ENCODE data around the gene UBE2D1. TPM values are rescaled to one million over a fixed set of nuclear protein-coding genes. Genes with fewer than 3 reads are reported as not detected.

UBE2D1 gene
- total RNA-seq: 56.0 TPM
- long read RNA-seq, transcript UBE2D1-201 (7 exons, 2,659 nt): major isoform, 82 of 85 reads
- long read RNA-seq, partial matches to known transcripts: 0 of 85 reads
- long read RNA-seq, other reads (novel, unspliced or antisense): 1 of 85 reads

DNA sequence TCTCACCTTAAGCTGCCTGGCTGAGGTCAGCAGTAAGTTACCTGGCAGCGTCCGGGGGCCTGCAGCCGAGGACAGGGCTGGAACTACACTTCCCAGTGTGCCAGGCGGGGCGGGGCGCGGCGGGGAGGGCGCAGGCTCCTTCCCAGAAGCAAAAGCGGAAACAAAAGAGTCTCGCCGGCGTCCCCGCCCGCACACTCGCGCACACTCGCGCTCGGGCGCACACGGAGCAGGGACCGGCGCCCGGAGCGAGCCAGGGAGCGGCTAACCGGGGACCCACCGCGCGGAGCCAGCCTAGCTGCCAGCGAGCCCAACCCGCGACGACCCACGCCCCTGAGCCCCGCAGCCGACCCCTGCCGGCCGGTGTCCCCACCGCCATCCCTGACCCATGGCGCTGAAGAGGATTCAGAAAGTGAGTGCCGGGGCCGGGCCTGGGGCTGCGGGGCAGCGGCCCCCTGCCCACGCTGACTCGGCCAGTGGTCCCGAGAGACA is at the start of gene UBE2D1:
Gene UBE2D1 (plus strand): TSS at position 190 of the 489 bp plus-strand sequence. CDS start 196 bp downstream, at position 386.
- Histone ChIP-seq H3K27ac (replicated peaks) (peak within 1 kb of the TSS; percentile 96), H3K4me1 (peaks cover 56% of the 10 kb centered on the region), H3K9me3 (replicated peaks) (no peaks in the 10 kb centered on the region), H3K4me3 (peak within 1 kb of the TSS; percentile 97), H3K36me3 (no peaks in the 10 kb centered on the region), H3K27me3 (ENCODE audit: low read depth) (no peaks in the 10 kb centered on the region)
- intact Hi-C loops (cut with micrococcal nuclease): loop anchor here (10.0 kb wide), 1 partner anchor 50 kb away; the partner anchor contains the start of gene TFAM
- peak; percentile 94 for DNase-seq
- TF ChIP-seq, protein P1, sequence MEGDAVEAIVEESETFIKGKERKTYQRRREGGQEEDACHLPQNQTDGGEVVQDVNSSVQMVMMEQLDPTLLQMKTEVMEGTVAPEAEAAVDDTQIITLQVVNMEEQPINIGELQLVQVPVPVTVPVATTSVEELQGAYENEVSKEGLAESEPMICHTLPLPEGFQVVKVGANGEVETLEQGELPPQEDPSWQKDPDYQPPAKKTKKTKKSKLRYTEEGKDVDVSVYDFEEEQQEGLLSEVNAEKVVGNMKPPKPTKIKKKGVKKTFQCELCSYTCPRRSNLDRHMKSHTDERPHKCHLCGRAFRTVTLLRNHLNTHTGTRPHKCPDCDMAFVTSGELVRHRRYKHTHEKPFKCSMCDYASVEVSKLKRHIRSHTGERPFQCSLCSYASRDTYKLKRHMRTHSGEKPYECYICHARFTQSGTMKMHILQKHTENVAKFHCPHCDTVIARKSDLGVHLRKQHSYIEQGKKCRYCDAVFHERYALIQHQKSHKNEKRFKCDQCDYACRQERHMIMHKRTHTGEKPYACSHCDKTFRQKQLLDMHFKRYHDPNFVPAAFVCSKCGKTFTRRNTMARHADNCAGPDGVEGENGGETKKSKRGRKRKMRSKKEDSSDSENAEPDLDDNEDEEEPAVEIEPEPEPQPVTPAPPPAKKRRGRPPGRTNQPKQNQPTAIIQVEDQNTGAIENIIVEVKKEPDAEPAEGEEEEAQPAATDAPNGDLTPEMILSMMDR (IDR thresholded peaks at IDR 0.05; ENCODE audit: borderline replicate concordance): peak; percentile 55

- intact Hi-C loops (cut with micrococcal nuclease): loop anchor here (2.0 kb wide), 1 partner anchor 115 kb away; no protein-coding TSS in a partner anchor
- peaks cover 6% of the 10 kb centered on the region for H3K36me3 ChIP-seq
- no peak overlapping the region for H3K27ac ChIP-seq (replicated peaks)
- no peak for DNase-seq
- H3K4me1 ChIP-seq: no peaks in the 10 kb centered on the region
- no peaks in the 10 kb centered on the region for H3K9me3 ChIP-seq (replicated peaks)
- H3K27me3 ChIP-seq (ENCODE audit: low read depth): no peaks in the 10 kb centered on the region
- H3K4me3 ChIP-seq: no peak overlapping the region
- TF ChIP-seq, protein P1 (IDR thresholded peaks at IDR 0.05; ENCODE audit: borderline replicate concordance): peak; percentile 79
Observed at GRCh38 chr10:58291538-58292174, 43.1 kb upstream of the UBE2D1 start.

DNA sequence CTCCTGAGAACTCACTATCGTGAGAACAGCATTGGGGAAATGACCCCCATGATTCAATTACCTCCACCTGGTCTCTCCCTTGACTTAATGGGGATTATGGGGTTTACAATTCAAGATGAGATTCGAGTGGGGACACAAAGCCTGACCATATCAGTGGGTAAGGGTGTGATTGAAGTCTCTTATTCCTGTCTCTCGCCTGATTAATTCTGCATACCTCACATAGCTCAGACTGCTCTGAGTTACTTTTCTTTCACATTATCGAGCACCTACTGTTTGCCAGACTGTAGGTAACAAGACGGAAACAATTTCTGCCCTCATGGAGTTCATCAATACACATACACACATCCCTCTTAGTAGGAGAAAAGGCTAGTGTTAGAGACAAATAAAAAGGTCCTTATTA is 40.8 kb upstream of the UBE2D1 start:
- intact Hi-C loops (cut with micrococcal nuclease): no loop called here
- no peaks in the 10 kb centered on the region for H3K4me1 ChIP-seq
- TF ChIP-seq, protein P1 (IDR thresholded peaks at IDR 0.05; ENCODE audit: borderline replicate concordance): no peak
- H3K27ac ChIP-seq (replicated peaks): no peak overlapping the region
- no peak overlapping the region for H3K4me3 ChIP-seq
- DNase-seq: no peak
- peaks cover 3% of the 10 kb centered on the region for H3K36me3 ChIP-seq
- H3K9me3 ChIP-seq (replicated peaks): no peaks in the 10 kb centered on the region
- no peaks in the 10 kb centered on the region for H3K27me3 ChIP-seq (ENCODE audit: low read depth)

GRCh38 chr10:58299580-58299979 is 35.2 kb upstream of the UBE2D1 start:
- no peaks in the 10 kb centered on the region for H3K9me3 ChIP-seq (replicated peaks)
- no peaks in the 10 kb centered on the region for H3K27me3 ChIP-seq (ENCODE audit: low read depth)
- no peak overlapping the region for H3K27ac ChIP-seq (replicated peaks)
- H3K4me1 ChIP-seq: no peaks in the 10 kb centered on the region
- intact Hi-C loops (cut with micrococcal nuclease): no loop called here
- H3K4me3 ChIP-seq: no peak overlapping the region
- DNase-seq: no peak
- H3K36me3 ChIP-seq: no peaks in the 10 kb centered on the region
- TF ChIP-seq, protein P1 (IDR thresholded peaks at IDR 0.05; ENCODE audit: borderline replicate concordance): peak; percentile 83

- Histone ChIP-seq H3K4me3 (no peak overlapping the region), H3K9me3 (replicated peaks) (no peaks in the 10 kb centered on the region), H3K36me3 (no peaks in the 10 kb centered on the region), H3K27ac (replicated peaks) (no peak overlapping the region), H3K27me3 (ENCODE audit: low read depth) (peaks cover 5% of the 10 kb centered on the region), H3K4me1 (no peaks in the 10 kb centered on the region)
- DNase-seq: no peak
- TF ChIP-seq, protein P1 (IDR thresholded peaks at IDR 0.05; ENCODE audit: borderline replicate concordance): no peak
- intact Hi-C loops (cut with micrococcal nuclease): no loop called here
Observed at GRCh38 chr10:58300676-58301075, 34.1 kb upstream of the UBE2D1 start.
